NCI-H187 treated with DMSO at 0.1 percent for 48 hours (cell line): ENCODE data around the gene APOOL.
"Not testable (repeated sequence)": the region's sequence is repeated elsewhere in the genome, so short reads cannot be mapped to it uniquely, and the experiment has no call there.

Experiments used
- DNase-seq: peaks from one replicate; lab custom pipeline; 2025; lab: John Stamatoyannopoulos, UW

Gene APOOL

GRCh38 chrX:85003655-85004244 is at the start of gene APOOL:
Gene APOOL, plus strand, starts transcription at chrX:85003877. Its CDS starts 36 bp downstream, at chrX:85003913.
- peak; percentile 64 for DNase-seq

- DNase-seq, result no peak
Observed at GRCh38 chrX:84956304-84956703, 47.4 kb upstream of the APOOL start.

GRCh38 chrX:84974803-84975202 is 28.9 kb upstream of the APOOL start:
- no peak for DNase-seq

GRCh38 chrX:84991739-84992138 is 11.9 kb upstream of the APOOL start:
- not testable (repeated sequence) for DNase-seq

- DNase-seq, result no peak
Observed at GRCh38 chrX:84993150-84993549, 10.5 kb upstream of the APOOL start.

- no peak for DNase-seq
Observed at GRCh38 chrX:85001344-85001743, 2.3 kb upstream of the APOOL start.

GRCh38 chrX:85004255-85004654 is 578 bp downstream of the APOOL start:
- no peak for DNase-seq

GRCh38 chrX:85012098-85012497 is 8.4 kb downstream of the APOOL start:
- no peak for DNase-seq

GRCh38 chrX:85015351-85015750 is 11.7 kb downstream of the APOOL start:
- DNase-seq, result not testable (repeated sequence)

- DNase-seq, result no peak
Observed at GRCh38 chrX:85017721-85018120, 14.0 kb downstream of the APOOL start.

GRCh38 chrX:85018471-85018870 is 14.8 kb downstream of the APOOL start:
- no peak for DNase-seq

GRCh38 chrX:85020216-85020615 is 16.5 kb downstream of the APOOL start:
- no peak for DNase-seq

- DNase-seq, result no peak
Observed at GRCh38 chrX:85024044-85024443, 20.4 kb downstream of the APOOL start.

GRCh38 chrX:85024562-85024961 is 20.9 kb downstream of the APOOL start:
- no peak for DNase-seq

- DNase-seq, result no peak
Observed at GRCh38 chrX:85026170-85026569, 22.5 kb downstream of the APOOL start.

GRCh38 chrX:85029043-85029442 is 25.4 kb downstream of the APOOL start:
- DNase-seq, result no peak

GRCh38 chrX:85031505-85031904 is 27.8 kb downstream of the APOOL start:
- no peak for DNase-seq

GRCh38 chrX:85037114-85037513 is 33.4 kb downstream of the APOOL start:
- DNase-seq, result no peak

- no peak for DNase-seq
Observed at GRCh38 chrX:85051627-85052026, 48.0 kb downstream of the APOOL start.

GRCh38 chrX:85052205-85052604 is 48.5 kb downstream of the APOOL start:
- DNase-seq, result no peak

- no peak for DNase-seq
Observed at GRCh38 chrX:85052636-85053343, 49.1 kb downstream of the APOOL start.

- DNase-seq, result no peak
Observed at GRCh38 chrX:85065512-85066198, 62.0 kb downstream of the APOOL start.

- not testable (repeated sequence) for DNase-seq
Observed at GRCh38 chrX:85077247-85077646, 73.6 kb downstream of the APOOL start.
